MM.1S (cell line): ENCODE data around the gene BPI.

Experiments used
- EZH2 ChIP-seq: fragments of 300-600 bp; sonication (generic); optimal IDR thresholded peaks from 2 replicates; pipeline ENCODE3; 2017; ENCODE audit warnings: low read depth, mild to moderate bottlenecking, antibody characterized with exemption, low read length, mixed read lengths
- EZH2phosphoT487 ChIP-seq: fragments of 300-600 bp; sonication (generic); IDR thresholded peaks from 2 replicates; pipeline ENCODE4 v1.6.1; 2018; ENCODE audit warnings: antibody characterized with exemption, low read length
- TF ChIP-seq, protein P1 (sequence below): fragments of 300-600 bp; sonication (generic); IDR thresholded peaks from 2 replicates; pipeline ENCODE4 v1.5.1; 2016; ENCODE audit warnings: antibody characterized with exemption, low read length, mixed read lengths

DNA sequence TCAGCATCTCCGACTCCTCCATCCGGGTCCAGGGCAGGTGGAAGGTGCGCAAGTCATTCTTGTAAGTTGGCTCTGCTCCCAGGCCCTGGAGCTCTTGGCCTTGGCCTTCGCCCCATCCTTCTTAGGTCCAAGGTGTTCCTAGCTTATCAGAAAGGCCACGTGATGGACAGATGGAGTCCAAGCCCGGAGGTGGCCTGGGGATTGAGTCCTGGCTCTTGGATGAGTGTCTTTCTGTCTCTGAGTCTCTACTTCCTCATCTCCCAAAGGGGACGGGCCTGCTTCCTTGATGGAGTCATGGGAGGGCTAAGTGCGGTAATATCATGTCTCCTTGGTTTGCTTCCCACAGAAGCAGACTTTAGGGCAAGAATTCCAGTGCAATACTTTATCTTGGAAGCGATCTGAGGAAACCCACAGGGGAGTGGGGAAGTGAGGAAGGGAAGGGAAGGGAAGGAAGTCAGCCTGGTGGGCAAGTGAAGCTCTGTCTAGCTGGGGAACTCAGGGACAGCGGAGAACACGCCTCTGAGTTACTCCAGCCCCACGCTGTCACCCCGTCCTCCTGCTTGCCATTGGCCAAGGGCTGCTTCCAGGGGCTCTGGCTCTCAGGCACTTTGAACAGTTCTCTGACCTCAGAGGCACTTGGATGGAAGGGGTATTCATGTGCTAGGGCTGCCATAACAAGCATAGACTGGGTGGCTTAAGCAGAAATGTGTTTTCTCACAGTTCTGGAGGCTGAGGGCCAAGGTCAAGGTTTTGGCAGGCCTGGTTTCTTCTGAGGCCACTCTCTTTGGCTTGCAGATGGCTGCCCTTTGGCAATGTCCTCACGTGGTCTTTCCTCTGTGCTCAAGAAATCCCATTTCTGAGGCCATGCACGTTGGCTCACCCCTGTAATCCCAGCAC, 47.2 kb downstream of the BPI start:
- TF ChIP-seq, protein P1, sequence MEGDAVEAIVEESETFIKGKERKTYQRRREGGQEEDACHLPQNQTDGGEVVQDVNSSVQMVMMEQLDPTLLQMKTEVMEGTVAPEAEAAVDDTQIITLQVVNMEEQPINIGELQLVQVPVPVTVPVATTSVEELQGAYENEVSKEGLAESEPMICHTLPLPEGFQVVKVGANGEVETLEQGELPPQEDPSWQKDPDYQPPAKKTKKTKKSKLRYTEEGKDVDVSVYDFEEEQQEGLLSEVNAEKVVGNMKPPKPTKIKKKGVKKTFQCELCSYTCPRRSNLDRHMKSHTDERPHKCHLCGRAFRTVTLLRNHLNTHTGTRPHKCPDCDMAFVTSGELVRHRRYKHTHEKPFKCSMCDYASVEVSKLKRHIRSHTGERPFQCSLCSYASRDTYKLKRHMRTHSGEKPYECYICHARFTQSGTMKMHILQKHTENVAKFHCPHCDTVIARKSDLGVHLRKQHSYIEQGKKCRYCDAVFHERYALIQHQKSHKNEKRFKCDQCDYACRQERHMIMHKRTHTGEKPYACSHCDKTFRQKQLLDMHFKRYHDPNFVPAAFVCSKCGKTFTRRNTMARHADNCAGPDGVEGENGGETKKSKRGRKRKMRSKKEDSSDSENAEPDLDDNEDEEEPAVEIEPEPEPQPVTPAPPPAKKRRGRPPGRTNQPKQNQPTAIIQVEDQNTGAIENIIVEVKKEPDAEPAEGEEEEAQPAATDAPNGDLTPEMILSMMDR, result no peak
- no peak for TF ChIP-seq EZH2phosphoT487
- no peak for TF ChIP-seq EZH2
